ENCODE data around the gene NUDT2. TPM values are rescaled to one million over a fixed set of nuclear protein-coding genes. Genes with fewer than 3 reads are reported as not detected.
A peak's percentile ranks its signal among the peaks of the same experiment; 100 is the strongest.

Gene NUDT2
- total RNA-seq, 6 experiments from 2014 or later = 29.0 to 35.2 (median 31.9) TPM

DNA sequence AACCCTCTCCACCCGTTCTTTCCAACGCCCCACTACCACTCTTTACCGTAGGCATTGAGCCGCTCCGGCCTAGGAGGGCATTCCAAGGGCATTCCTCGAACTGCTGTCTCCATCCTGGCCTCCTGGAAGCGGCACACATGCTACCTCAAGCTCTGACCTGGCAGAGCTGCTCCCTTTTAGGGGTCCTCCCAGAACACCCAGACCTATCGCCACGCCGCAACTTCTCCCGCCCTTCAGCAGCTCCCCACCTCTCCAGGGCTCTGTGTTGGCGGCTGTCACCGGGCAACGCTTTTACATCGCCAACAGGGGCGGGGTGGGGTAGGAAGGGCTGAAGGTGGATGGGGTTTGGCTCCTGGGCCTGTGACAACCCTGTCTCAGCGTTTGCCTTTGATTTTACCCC, 52.0 kb downstream of the NUDT2 start:
- peak overlapping the region; percentile 89 for H3K4me3 Mint-ChIP-seq

DNA sequence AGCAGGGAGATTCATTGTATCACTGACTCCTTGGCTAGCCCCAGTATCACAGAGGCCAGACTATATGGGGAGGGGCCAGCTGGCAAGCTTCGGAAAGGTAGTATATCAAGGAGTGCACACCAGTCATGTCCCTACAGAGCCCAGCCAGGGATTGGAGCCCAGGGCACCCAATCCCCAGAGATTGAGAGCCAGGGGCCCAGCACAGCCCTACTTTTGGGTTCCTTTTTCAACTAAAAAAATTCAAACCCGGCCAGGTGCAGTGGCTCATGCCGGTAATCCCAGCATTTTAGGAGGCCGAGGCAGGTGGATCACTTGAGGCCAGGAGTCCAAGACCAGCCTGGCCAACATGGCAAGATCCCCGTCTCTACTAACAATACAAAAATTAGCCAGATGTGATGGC, 52.7 kb downstream of the NUDT2 start:
- no peak for DNase-seq
- Mint-ChIP-seq H3K9me3 (no peaks in the 10 kb centered on the region), H3K27me3 (ENCODE audit: insufficient read depth) (peaks cover 19% of the 10 kb centered on the region), H3K36me3 (ENCODE audit: low read depth) (no peaks in the 10 kb centered on the region), H3K27ac (no peak overlapping the region), H3K4me1 (ENCODE audit: low read depth) (peaks cover 10% of the 10 kb centered on the region), H3K4me3 (no peak overlapping the region)
- TF ChIP-seq, protein P1, sequence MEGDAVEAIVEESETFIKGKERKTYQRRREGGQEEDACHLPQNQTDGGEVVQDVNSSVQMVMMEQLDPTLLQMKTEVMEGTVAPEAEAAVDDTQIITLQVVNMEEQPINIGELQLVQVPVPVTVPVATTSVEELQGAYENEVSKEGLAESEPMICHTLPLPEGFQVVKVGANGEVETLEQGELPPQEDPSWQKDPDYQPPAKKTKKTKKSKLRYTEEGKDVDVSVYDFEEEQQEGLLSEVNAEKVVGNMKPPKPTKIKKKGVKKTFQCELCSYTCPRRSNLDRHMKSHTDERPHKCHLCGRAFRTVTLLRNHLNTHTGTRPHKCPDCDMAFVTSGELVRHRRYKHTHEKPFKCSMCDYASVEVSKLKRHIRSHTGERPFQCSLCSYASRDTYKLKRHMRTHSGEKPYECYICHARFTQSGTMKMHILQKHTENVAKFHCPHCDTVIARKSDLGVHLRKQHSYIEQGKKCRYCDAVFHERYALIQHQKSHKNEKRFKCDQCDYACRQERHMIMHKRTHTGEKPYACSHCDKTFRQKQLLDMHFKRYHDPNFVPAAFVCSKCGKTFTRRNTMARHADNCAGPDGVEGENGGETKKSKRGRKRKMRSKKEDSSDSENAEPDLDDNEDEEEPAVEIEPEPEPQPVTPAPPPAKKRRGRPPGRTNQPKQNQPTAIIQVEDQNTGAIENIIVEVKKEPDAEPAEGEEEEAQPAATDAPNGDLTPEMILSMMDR (IDR thresholded peaks at IDR 0.05) = no peak

More for the DNA sequence above, 52.0 kb downstream of the NUDT2 start:
- Mint-ChIP-seq H3K27ac (no peak overlapping the region), H3K27me3 (ENCODE audit: insufficient read depth) (peaks cover 19% of the 10 kb centered on the region), H3K9me3 (no peaks in the 10 kb centered on the region), H3K4me1 (ENCODE audit: low read depth) (peaks cover 10% of the 10 kb centered on the region), H3K36me3 (ENCODE audit: low read depth) (no peaks in the 10 kb centered on the region)
- TF ChIP-seq, protein P1 (IDR thresholded peaks at IDR 0.05) = no peak
- DNase-seq = no peak

DNA sequence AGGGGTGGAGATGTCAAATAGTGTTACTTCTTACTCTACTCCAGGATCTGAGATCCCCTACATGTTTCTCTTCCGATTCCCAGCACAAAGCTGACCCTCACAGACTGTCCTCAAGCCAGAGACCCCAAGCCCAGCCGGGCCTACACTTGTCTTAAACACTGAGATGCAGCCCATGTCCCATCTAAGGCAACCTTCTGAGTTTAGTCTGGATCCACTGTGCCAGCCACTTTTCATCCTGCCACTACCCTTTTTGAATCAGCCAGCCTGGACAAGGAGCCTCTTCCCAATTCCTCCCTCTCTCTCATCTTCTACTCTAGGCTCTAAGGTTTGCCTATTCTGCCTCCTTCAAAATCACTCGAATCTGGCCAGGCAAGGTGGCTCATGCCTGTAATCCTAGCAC, 53.5 kb downstream of the NUDT2 start:
- H3K4me3 Mint-ChIP-seq = no peak overlapping the region
- TF ChIP-seq, protein P1 (IDR thresholded peaks at IDR 0.05) = no peak
- peaks cover 19% of the 10 kb centered on the region for H3K27me3 Mint-ChIP-seq (ENCODE audit: insufficient read depth)
- no peaks in the 10 kb centered on the region for H3K9me3 Mint-ChIP-seq
- peaks cover 10% of the 10 kb centered on the region for H3K4me1 Mint-ChIP-seq (ENCODE audit: low read depth)
- DNase-seq = no peak
- no peaks in the 10 kb centered on the region for H3K36me3 Mint-ChIP-seq (ENCODE audit: low read depth)
- no peak overlapping the region for H3K27ac Mint-ChIP-seq

DNA sequence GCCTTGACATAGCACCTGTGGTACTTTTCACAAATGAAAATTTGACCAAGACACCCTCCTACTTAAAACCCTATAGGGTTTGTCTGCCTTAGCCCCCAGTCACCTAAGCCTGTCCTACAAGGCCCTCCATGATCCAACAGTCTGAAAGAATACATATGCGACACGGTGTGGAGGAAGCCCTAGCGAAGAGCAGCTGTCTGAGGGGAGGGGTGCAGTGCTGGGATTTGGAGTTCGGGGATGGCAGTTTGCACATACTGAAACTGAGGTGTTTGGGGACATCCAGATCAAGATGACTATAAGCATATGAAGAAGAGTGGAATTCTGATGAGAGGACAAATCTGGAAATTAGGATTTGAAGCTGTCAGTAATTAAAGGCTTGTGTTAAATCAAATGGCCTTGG, 54.5 kb downstream of the NUDT2 start:
- Mint-ChIP-seq H3K4me1 (ENCODE audit: low read depth) (peaks cover 10% of the 10 kb centered on the region), H3K4me3 (no peak overlapping the region), H3K27ac (no peak overlapping the region), H3K9me3 (no peaks in the 10 kb centered on the region), H3K27me3 (ENCODE audit: insufficient read depth) (peaks cover 16% of the 10 kb centered on the region), H3K36me3 (ENCODE audit: low read depth) (no peaks in the 10 kb centered on the region)
- TF ChIP-seq, protein P1 (IDR thresholded peaks at IDR 0.05) = no peak
- DNase-seq = no peak

DNA sequence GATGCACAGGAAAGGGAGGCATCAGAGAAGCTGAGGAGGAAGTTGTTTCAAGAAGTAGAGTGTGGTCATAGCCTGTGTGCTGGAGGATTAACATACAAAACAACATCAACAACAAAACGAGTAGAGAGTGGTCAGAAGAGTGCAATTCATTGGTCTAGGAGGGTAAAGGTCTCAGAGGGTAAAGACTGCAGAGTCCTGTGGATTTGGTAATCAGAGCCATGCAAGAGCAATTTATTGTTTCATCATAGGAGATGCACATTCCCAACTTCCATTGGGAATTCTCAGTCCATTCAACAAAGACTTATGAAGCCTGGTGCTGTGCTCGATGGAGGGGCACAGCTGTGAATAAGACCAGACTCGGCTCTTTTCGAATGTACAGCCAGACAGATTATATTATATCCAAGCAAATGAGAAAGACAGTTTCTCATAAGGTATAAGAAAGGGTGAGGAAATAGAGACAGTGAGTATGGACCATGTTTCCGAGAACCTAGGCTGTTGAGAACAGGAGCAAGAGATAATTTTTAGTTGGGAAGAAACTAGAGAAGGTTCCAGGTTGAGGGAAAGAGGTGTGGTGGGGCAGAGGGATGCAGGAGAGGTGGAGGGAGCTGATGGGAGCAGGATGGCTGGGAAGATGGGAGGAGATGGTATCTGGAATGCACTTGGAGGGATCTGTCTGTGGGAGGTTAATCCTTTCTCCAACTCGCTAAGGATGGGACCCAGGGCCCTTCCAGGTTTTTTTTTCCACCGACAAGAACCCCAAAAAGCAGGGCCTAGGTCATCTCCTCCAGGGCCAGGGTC, 55.2 kb downstream of the NUDT2 start:
- TF ChIP-seq, protein P1 (IDR thresholded peaks at IDR 0.05) = no peak
- no peaks in the 10 kb centered on the region for H3K9me3 Mint-ChIP-seq
- no peak overlapping the region for H3K27ac Mint-ChIP-seq
- no peak overlapping the region for H3K4me3 Mint-ChIP-seq
- peaks cover 4% of the 10 kb centered on the region for H3K4me1 Mint-ChIP-seq (ENCODE audit: low read depth)
- H3K36me3 Mint-ChIP-seq (ENCODE audit: low read depth) = no peaks in the 10 kb centered on the region
- peaks cover 13% of the 10 kb centered on the region for H3K27me3 Mint-ChIP-seq (ENCODE audit: insufficient read depth)
- no peak for DNase-seq
